ENCODE measurements around the gene KIFC3.
"Not testable (repeated sequence)": the region's sequence is repeated elsewhere in the genome, so short reads cannot be mapped to it uniquely, and the experiment has no call there.

KIFC3 gene

DNA sequence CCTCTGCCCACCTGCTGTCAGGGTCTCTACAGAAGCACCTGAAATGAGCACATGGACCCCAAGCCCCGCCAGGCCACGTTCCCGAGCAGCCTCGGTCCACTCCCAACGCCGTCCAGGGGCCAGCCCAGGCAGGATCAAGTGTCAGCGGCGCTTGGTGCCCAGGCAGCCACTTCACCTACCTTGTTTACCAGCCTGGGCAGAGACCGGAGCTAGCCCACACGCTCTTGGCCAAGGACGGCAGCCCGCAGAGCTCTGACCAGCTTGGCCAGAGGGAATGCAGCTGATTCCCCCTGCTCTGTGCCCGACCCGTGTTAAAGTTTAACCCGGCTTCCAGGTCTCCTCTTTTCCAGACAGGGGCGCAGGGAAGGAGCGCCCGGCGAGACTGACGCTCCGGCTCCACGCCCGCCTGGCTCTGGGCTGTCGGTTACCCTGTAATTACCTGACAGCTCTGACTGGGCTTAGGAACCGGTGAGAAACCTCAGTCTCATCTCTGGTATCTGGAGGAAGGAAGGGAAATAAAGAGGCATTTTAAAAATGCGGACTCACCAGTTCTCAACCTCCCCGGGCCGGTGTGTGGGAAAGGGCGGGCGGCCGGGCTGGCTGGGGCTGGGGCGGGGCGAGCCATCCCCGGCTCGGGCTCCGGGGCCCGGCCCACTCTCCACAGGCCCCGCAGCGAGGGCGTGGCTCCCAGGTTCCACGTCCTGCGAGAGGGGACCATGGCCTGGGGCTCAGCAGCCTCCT lies 4.6 kb downstream of the KIFC3 start:
- in situ Hi-C loops (cut with HindIII; ENCODE audit: low sequenced_read_pairs): no loop called here
- H3K4me3 ChIP-seq (ENCODE audit: low read depth, low read length): no peak overlapping the region
- no peak for TF ChIP-seq CTCF (IDR thresholded peaks at IDR 0.05; ENCODE audit: low read depth, low read length)
- no peak for DNase-seq (ENCODE audit: low read depth, low spot score)

DNA sequence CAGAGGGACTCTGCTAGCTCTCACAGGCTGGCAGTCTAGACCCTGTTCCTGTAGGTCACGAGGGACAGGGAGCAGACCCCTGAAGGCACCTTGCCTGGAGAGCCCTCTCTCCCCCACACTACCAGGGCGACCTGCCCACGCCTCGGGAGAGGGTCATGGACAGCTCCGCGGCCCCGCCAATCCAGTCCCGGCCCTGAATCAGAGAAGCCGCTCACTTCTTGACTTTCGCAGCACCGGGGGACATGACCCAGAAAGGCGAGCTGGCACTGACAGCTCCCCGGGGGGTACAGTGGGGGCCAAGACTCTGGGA lies 5.1 kb downstream of the KIFC3 start:
- in situ Hi-C loops (cut with HindIII; ENCODE audit: low sequenced_read_pairs): no loop called here
- H3K4me3 ChIP-seq (ENCODE audit: low read depth, low read length): no peak overlapping the region
- no peak for DNase-seq (ENCODE audit: low read depth, low spot score)
- TF ChIP-seq CTCF (IDR thresholded peaks at IDR 0.05; ENCODE audit: low read depth, low read length): no peak

DNA sequence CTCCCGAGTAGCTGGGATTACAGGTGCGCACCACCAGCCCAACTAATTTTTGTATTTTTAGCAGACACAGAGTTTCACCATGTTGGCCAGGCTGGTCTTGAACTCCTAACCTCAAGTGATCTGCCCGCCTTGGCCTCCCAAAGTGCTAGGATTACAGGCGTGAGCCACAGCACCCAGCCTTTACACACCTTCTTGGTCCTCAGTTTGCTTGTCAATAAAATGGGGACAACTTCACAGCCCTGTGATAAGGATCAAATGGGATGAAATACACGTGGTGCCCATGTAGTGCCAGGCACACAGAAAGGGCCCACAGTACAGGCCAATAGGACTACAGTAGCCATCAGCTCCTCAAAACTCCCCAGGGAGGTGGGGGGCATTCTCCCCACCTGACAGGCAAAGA lies 6.3 kb downstream of the KIFC3 start:
- DNase-seq (ENCODE audit: low read depth, low spot score); H3K4me3 ChIP-seq (ENCODE audit: low read depth, low read length); in situ Hi-C loops (cut with HindIII; ENCODE audit: low sequenced_read_pairs): not testable (repeated sequence)

DNA sequence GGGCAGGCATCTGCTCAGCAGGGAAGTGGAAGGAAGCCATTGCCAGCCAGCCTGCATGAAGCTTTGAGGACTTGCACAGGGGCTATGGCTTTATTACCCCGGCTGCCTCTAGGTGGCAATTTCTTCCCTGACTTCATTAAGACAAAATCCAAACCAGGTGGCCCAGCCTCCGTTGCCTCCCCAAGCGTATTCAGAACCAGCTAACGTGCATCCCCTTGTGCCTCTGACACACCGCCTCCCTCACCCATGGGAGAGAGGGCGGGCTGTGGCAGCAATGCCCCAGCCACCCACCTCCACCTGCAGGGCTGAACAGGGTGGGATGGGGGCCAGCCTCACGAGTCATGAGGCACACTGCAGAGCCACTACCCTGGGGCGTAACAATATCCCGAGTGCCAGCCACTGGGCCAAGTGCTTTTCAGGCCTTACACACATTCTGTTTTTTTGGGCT lies 6.8 kb downstream of the KIFC3 start:
- no peak overlapping the region for H3K4me3 ChIP-seq (ENCODE audit: low read depth, low read length)
- DNase-seq (ENCODE audit: low read depth, low spot score): peak; percentile 59
- in situ Hi-C loops (cut with HindIII; ENCODE audit: low sequenced_read_pairs): no loop called here
- peak; percentile 54 for TF ChIP-seq CTCF (IDR thresholded peaks at IDR 0.05; ENCODE audit: low read depth, low read length)

GRCh38 chr16:57794849-57795430 lies 7.4 kb downstream of the KIFC3 start:
- no peak overlapping the region for H3K4me3 ChIP-seq (ENCODE audit: low read depth, low read length)
- in situ Hi-C loops (cut with HindIII; ENCODE audit: low sequenced_read_pairs): no loop called here
- no peak for DNase-seq (ENCODE audit: low read depth, low spot score)
- no peak for TF ChIP-seq CTCF (IDR thresholded peaks at IDR 0.05; ENCODE audit: low read depth, low read length)

DNA sequence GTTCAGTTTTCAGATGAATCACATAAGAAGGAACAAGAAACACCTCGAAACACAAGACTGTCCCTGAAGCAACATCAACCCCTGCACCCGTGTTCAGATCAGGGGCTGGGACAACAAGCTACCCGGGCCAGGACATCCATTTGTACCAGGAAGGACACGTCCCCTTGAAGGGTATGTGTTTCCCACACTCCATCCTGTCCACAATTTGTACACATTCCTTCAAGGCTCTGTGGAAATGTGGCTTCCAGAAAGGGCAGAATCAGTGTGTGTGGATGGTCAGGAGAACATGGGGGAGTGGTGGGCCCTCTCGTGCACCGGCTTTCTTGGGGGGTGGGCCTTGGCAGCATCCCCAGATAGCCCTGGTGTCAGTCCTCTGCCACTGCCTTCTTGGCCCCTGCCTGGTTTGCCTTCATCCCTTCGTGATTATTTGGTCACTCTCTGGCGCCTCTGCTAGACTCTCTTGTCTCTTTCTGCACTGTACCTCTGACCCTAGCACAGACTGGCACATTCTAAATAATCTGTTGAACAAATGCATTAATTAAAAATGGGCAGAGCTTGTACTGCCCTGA lies 10.3 kb downstream of the KIFC3 start:
- no peak overlapping the region for H3K4me3 ChIP-seq (ENCODE audit: low read depth, low read length)
- in situ Hi-C loops (cut with HindIII; ENCODE audit: low sequenced_read_pairs): no loop called here
- no peak for DNase-seq (ENCODE audit: low read depth, low spot score)
- no peak for TF ChIP-seq CTCF (IDR thresholded peaks at IDR 0.05; ENCODE audit: low read depth, low read length)

DNA sequence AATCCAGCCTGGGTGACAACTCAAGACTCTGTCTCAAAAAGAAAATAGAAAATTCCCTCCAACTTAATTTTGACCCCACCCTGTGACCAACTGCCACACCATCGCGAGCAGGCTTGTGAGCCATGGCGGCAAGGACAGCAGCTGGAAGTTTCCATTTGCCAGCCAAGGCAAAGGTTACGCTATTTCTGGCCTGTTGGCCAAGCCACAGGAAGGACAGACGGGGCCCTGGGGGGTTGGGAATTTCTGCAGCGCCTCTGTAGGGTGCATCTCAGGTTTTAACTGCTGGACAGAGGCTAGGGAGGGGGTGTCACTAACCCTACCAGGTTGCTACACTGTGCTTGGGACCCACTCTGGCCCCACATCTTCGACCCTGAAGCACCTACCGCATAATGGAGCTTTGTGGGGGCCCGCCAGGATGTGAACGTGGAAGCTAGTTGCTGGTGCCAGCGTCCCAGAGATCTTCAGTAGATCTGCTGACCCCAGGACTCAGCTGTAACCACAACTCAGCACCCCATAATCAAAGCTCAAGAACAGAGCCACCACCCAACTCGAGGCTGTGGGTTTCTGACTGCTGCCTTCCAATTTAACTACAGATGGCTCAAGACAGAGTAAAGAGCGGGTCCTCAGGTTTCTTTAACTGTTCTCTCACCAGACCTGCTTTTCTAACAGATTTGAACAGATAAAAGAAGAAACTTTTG lies 10.9 kb downstream of the KIFC3 start:
- DNase-seq (ENCODE audit: low read depth, low spot score): no peak
- in situ Hi-C loops (cut with HindIII; ENCODE audit: low sequenced_read_pairs): no loop called here
- TF ChIP-seq CTCF (IDR thresholded peaks at IDR 0.05; ENCODE audit: low read depth, low read length): no peak
- H3K4me3 ChIP-seq (ENCODE audit: low read depth, low read length): no peak overlapping the region
